ENCODE results near the gene AKR1C4.
"Not testable (repeated sequence)": the region's sequence is repeated elsewhere in the genome, so short reads cannot be mapped to it uniquely, and the experiment has no call there.

Gene AKR1C4

GRCh38 chr10:5234106-5234860 lies 37.6 kb downstream of the AKR1C4 start:
- TF ChIP-seq EZH2 (IDR thresholded peaks at IDR 0.05; ENCODE audit: borderline replicate concordance, low read depth, low read length, severe bottlenecking) (no peak), CTCF (IDR thresholded peaks at IDR 0.05; ENCODE audit: borderline replicate concordance, extremely low read depth, low read length, poor library complexity, severe bottlenecking) (no peak)
- no peak for DNase-seq
- Histone ChIP-seq H3K4me1 (ENCODE audit: insufficient read depth, low read length) (no peaks in the 10 kb centered on the region), H3K36me3 (ENCODE audit: insufficient read depth, low read length) (no peaks in the 10 kb centered on the region), H2AFZ (ENCODE audit: low read depth, low read length) (no peak overlapping the region), H3K27me3 (ENCODE audit: insufficient read depth, low read length, poor library complexity) (no peaks in the 10 kb centered on the region), H3K79me2 (ENCODE audit: insufficient read depth, low read length) (no peaks in the 10 kb centered on the region), H4K20me1 (ENCODE audit: insufficient read depth, low read length) (no peaks in the 10 kb centered on the region), H3K27ac (ENCODE audit: low read length) (no peak overlapping the region), H3K4me3 (ENCODE audit: low read depth in 1 of 2, low read length in 2 of 2) (no peak overlapping the region), H3K9ac (ENCODE audit: low read depth, low read length) (no peak overlapping the region), H3K4me2 (ENCODE audit: insufficient read depth, low read length) (no peak overlapping the region), H3K9me3 (ENCODE audit: insufficient read depth, low read length, severe bottlenecking) (no peaks in the 10 kb centered on the region)
- ATAC-seq (ENCODE audit: insufficient read depth, low read depth): no peak

GRCh38 chr10:5237541-5237940 lies 40.9 kb downstream of the AKR1C4 start:
- not testable (repeated sequence) for H3K79me2 ChIP-seq (ENCODE audit: insufficient read depth, low read length); H3K4me2 ChIP-seq (ENCODE audit: insufficient read depth, low read length); H4K20me1 ChIP-seq (ENCODE audit: insufficient read depth, low read length); H3K36me3 ChIP-seq (ENCODE audit: insufficient read depth, low read length); ATAC-seq (ENCODE audit: insufficient read depth, low read depth); DNase-seq; H3K9ac ChIP-seq (ENCODE audit: low read depth, low read length); H3K27ac ChIP-seq (ENCODE audit: low read length); H3K27me3 ChIP-seq (ENCODE audit: insufficient read depth, low read length, poor library complexity); H3K4me3 ChIP-seq (ENCODE audit: low read depth in 1 of 2, low read length in 2 of 2); H2AFZ ChIP-seq (ENCODE audit: low read depth, low read length); H3K9me3 ChIP-seq (ENCODE audit: insufficient read depth, low read length, severe bottlenecking); H3K4me1 ChIP-seq (ENCODE audit: insufficient read depth, low read length)

DNA sequence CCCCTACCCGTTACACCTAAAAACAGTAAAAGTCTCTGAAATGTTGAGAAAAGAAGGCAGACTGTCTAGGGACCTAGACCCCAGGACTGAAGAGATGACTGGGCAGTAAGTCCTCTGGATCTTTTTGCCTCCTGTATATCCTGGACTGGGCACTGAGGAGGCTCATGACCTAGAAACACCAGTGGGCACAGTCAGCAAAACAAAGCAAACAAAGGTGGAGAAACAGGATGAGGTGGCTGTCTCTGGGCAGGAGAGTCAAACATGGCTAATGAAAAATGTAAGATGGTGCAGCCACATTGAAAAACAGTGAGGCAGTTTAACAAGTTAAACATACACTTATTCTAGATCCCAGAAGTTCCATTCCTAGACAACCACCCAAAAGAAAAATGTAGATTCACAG lies 45.9 kb downstream of the AKR1C4 start:
- H4K20me1 ChIP-seq (ENCODE audit: insufficient read depth, low read length): no peaks in the 10 kb centered on the region
- H3K4me2 ChIP-seq (ENCODE audit: insufficient read depth, low read length): no peak overlapping the region
- DNase-seq: no peak
- TF ChIP-seq EZH2 (IDR thresholded peaks at IDR 0.05; ENCODE audit: borderline replicate concordance, low read depth, low read length, severe bottlenecking): no peak
- H3K9me3 ChIP-seq (ENCODE audit: insufficient read depth, low read length, severe bottlenecking): no peaks in the 10 kb centered on the region
- no peak overlapping the region for H3K9ac ChIP-seq (ENCODE audit: low read depth, low read length)
- no peak overlapping the region for H3K4me3 ChIP-seq (ENCODE audit: low read depth in 1 of 2, low read length in 2 of 2)
- H3K79me2 ChIP-seq (ENCODE audit: insufficient read depth, low read length): no peaks in the 10 kb centered on the region
- H3K4me1 ChIP-seq (ENCODE audit: insufficient read depth, low read length): no peaks in the 10 kb centered on the region
- no peaks in the 10 kb centered on the region for H3K36me3 ChIP-seq (ENCODE audit: insufficient read depth, low read length)
- no peak overlapping the region for H2AFZ ChIP-seq (ENCODE audit: low read depth, low read length)
- H3K27me3 ChIP-seq (ENCODE audit: insufficient read depth, low read length, poor library complexity): no peaks in the 10 kb centered on the region
- H3K27ac ChIP-seq (ENCODE audit: low read length): no peak overlapping the region
- no peak for ATAC-seq (ENCODE audit: insufficient read depth, low read depth)

DNA sequence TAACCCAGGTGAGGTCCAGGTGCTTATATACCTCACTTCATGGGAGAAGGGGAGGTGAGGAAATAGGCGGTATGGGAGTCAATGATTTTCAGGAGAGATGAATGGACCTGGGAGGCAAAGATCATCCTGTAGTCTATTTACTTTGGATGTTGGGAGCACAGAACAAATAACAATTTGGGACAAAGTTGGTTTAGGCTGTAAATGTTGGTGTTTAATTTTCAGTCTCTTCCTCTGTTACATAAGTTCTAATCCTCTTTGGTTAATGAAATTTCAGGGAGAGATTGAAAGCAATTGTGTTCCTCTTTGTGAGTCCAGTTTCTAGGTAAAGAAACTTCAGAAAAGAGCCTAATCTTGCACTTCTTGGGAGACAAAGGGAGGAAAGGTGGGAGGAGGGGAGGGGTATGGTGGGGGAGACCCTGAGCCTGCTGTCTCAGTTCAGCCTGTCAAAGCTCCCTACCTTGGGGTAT lies 46.9 kb downstream of the AKR1C4 start:
- no peak overlapping the region for H3K4me3 ChIP-seq (ENCODE audit: low read depth in 1 of 2, low read length in 2 of 2)
- H2AFZ ChIP-seq (ENCODE audit: low read depth, low read length): no peak overlapping the region
- no peak for TF ChIP-seq EZH2 (IDR thresholded peaks at IDR 0.05; ENCODE audit: borderline replicate concordance, low read depth, low read length, severe bottlenecking)
- no peak for TF ChIP-seq CTCF (IDR thresholded peaks at IDR 0.05; ENCODE audit: borderline replicate concordance, extremely low read depth, low read length, poor library complexity, severe bottlenecking)
- no peaks in the 10 kb centered on the region for H3K27me3 ChIP-seq (ENCODE audit: insufficient read depth, low read length, poor library complexity)
- no peaks in the 10 kb centered on the region for H3K4me1 ChIP-seq (ENCODE audit: insufficient read depth, low read length)
- H3K9me3 ChIP-seq (ENCODE audit: insufficient read depth, low read length, severe bottlenecking): no peaks in the 10 kb centered on the region
- no peaks in the 10 kb centered on the region for H4K20me1 ChIP-seq (ENCODE audit: insufficient read depth, low read length)
- no peak overlapping the region for H3K4me2 ChIP-seq (ENCODE audit: insufficient read depth, low read length)
- H3K36me3 ChIP-seq (ENCODE audit: insufficient read depth, low read length): no peaks in the 10 kb centered on the region
- no peak overlapping the region for H3K27ac ChIP-seq (ENCODE audit: low read length)
- DNase-seq: no peak
- no peak for ATAC-seq (ENCODE audit: insufficient read depth, low read depth)
- no peaks in the 10 kb centered on the region for H3K79me2 ChIP-seq (ENCODE audit: insufficient read depth, low read length)
- no peak overlapping the region for H3K9ac ChIP-seq (ENCODE audit: low read depth, low read length)
